GM19099 (cell line): Measurements from ENCODE around the gene OCIAD1.

Experiments
- POLR2A ChIP-seq: IDR thresholded peaks from 3 replicates; pipeline ENCODE4 v1.6.1; 2011; ENCODE audit warnings: low read depth; ENCODE audit not compliant: insufficient read length; ENCODE audit errors: extremely low read depth

Gene OCIAD1

GRCh38 chr4:48804584-48805301, 26.1 kb upstream of the OCIAD1 start:
- no peak for TF ChIP-seq POLR2A

- TF ChIP-seq POLR2A = no peak
These were observed 18.0 kb upstream of the OCIAD1 start for GRCh38 chr4:48812866-48813265.

GRCh38 chr4:48813964-48814363, 16.9 kb upstream of the OCIAD1 start:
- no peak for TF ChIP-seq POLR2A

- TF ChIP-seq POLR2A = no peak
These were observed 15.4 kb upstream of the OCIAD1 start for GRCh38 chr4:48815483-48815882.

- TF ChIP-seq POLR2A = no peak
These were observed 13.9 kb upstream of the OCIAD1 start for GRCh38 chr4:48816971-48817370.

GRCh38 chr4:48827622-48828021, 3.3 kb upstream of the OCIAD1 start:
- TF ChIP-seq POLR2A = no peak

GRCh38 chr4:48831532-48832030, 693 bp downstream of the OCIAD1 start:
- TF ChIP-seq POLR2A = no peak

GRCh38 chr4:48832571-48832970, 1.7 kb downstream of the OCIAD1 start:
- TF ChIP-seq POLR2A = no peak

- no peak for TF ChIP-seq POLR2A
These were observed 5.8 kb downstream of the OCIAD1 start for GRCh38 chr4:48836658-48837057.

- no peak for TF ChIP-seq POLR2A
These were observed 10.3 kb downstream of the OCIAD1 start for GRCh38 chr4:48841045-48841827.

- TF ChIP-seq POLR2A = no peak
These were observed 14.0 kb downstream of the OCIAD1 start for GRCh38 chr4:48844843-48845242.

- no peak for TF ChIP-seq POLR2A
These were observed 20.8 kb downstream of the OCIAD1 start for GRCh38 chr4:48851651-48852050.

GRCh38 chr4:48853604-48854394, 22.9 kb downstream of the OCIAD1 start:
- no peak for TF ChIP-seq POLR2A

GRCh38 chr4:48854395-48854683, 23.5 kb downstream of the OCIAD1 start:
- no peak for TF ChIP-seq POLR2A

GRCh38 chr4:48854982-48855381, 24.1 kb downstream of the OCIAD1 start:
- TF ChIP-seq POLR2A = no peak

GRCh38 chr4:48858130-48858529, 27.2 kb downstream of the OCIAD1 start:
- no peak for TF ChIP-seq POLR2A

- TF ChIP-seq POLR2A = no peak
These were observed 31.1 kb downstream of the OCIAD1 start for GRCh38 chr4:48862038-48862437.
